Stimulated activated CD8-positive, alpha-beta memory T cell treated with anti-CD3 and anti-CD28 coated beads, Interleukin-15, amount 100 ng/mL, for 1 hour (primary cell): Measurements from ENCODE around the gene RMND1.
"Not testable (repeated sequence)": the region's sequence is repeated elsewhere in the genome, so short reads cannot be mapped to it uniquely, and the experiment has no call there.

Source experiments
- DNase-seq: peaks from one replicate; pipeline ENCODE4 v3.0.0-alpha.2; 2020; ENCODE audit warnings: low read depth

The RMND1 gene

DNA sequence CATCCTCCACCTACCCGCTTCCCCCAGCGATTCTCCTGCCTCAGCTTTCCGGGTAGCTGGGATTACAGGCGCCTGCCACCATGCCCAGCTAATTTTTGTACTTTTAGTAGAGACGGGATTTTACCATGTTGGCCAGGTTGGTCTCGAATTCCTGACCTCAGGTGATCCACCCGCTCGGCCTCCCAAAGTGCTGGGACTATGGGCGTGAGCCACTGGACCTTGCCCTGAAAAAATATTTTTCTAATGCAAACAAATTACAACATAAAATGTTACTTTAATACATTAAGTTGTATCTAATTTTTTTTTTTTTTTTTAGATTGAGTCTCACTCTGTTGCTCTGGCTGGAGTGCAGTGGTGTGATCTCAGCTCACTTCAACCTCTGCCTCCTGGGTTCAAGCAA lies 69.3 kb downstream of the RMND1 start:
- DNase-seq, result not testable (repeated sequence)

- DNase-seq, result no peak
Observed at GRCh38 chr6:151381722-151382121, 70.2 kb downstream of the RMND1 start.

DNA sequence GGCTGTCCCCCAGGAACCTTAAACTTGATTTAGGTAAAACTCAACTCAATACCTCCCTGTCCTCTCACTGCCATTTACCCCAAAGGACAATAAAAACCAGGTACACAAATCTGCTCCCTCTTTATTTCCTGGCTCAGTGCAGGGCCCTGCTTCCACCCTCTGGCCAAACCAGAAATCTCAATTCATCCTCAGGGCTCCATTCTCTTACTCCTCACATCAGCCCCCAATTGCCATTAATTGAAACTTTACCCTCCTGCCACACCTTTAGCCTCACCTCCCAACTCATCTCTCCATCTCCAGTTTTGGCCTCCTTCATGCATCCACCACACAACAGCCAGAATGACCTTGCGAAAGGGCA lies 71.1 kb downstream of the RMND1 start:
- no peak for DNase-seq

DNA sequence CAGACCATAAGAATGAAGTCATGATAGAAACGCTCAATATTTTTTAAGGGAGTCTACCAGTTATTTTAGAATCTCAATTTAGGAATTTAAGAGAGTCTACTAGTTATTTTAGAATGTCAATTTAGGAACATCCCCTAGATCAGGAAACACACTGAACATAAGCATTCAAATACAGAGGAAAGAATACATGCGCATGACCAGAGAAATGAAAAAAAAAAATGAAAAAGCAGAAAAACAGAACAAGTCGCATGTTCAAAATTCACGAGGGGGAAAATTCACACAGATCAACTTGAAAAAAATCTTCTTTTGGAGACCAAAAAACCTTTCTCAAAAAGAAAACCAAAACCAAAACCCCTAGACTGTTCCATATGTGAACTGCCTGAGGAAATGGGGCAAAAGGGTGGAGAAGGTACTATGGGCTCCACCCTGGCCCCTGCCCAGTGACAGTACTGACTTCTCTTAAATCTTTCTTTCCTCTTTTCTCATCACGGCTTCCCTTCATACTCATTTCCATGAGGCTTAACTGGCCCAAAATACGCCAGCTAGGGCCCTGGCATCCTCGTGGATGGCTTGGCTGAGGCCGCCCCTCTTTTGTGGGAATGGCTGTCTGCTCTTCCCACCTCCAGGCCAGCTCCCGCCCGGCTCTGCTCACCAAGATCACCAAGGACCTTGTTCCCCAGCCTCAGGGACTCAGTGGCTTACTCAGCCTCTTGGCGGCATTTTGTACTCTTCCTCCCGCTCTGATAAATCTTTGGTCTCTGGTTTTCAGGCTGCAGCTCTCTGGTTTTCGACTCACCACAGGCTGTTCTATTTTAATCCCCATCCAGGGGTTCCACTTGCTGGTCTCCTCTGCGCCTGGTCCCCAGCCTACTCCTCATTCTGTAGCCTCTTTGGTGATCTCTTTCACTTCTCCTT lies 71.7 kb downstream of the RMND1 start:
- DNase-seq, result no peak

DNA sequence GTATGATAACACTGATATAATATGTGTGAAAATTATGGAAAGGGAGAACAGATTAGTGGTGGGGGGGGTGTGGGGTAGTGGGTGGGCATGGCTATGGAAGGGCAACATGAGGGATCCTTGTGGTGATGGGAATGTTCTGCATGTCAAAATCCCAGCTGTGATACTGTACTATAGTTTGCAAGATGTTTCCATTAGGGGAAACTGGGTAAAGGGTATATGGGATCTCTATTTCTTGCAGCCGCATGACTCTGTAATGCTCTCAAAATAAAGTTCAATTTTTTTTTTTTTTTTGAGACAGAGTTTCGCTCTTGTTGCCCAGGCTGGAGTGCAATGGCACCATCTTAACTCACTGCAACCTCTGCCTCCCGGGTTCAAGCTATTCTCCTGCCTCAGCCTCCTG lies 74.8 kb downstream of the RMND1 start:
- no peak for DNase-seq

- no peak for DNase-seq
Observed at GRCh38 chr6:151376440-151376839, 75.5 kb downstream of the RMND1 start.

GRCh38 chr6:151375833-151376232 lies 76.1 kb downstream of the RMND1 start:
- no peak for DNase-seq

DNA sequence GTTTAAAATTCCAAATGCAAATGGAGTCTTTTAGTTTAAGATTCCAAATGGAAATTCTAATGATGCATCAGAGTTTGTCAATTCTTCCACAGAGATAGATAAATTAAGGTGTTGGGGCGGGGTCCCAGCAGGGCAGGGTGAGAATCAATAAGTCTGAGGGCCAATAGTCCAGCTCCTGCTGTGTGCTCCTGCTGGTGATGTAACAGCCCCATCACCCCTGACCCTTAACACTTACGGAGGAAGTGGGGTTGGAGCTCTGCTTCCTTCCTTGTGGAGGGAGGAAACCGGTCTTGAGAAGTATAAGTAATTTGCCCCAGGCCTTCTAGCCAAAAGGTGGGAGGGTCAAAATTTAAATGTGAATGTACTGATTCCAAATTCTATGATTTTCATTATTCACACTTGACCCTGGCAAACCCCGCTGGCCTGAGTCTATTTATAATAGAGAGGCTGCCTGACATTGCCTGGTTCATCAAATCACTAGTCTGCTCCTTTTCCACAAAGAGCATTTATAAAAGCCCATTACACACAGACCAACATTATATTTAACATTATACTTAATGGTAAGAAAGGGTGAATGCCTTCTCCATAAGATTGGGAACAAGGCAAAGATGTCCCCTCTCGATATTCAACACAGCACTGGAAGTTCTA lies 77.8 kb downstream of the RMND1 start:
- no peak for DNase-seq

GRCh38 chr6:151372164-151372563 lies 79.8 kb downstream of the RMND1 start:
- DNase-seq, result no peak

GRCh38 chr6:151370509-151371078 lies 81.3 kb downstream of the RMND1 start:
- no peak for DNase-seq

GRCh38 chr6:151365233-151365632 lies 86.7 kb downstream of the RMND1 start:
- DNase-seq, result no peak

GRCh38 chr6:151359486-151359885 lies 92.4 kb downstream of the RMND1 start:
- DNase-seq, result no peak

- no peak for DNase-seq
Observed at GRCh38 chr6:151358475-151358874, 93.5 kb downstream of the RMND1 start.

- no peak for DNase-seq
Observed at GRCh38 chr6:151357758-151358436, 94.0 kb downstream of the RMND1 start.

DNA sequence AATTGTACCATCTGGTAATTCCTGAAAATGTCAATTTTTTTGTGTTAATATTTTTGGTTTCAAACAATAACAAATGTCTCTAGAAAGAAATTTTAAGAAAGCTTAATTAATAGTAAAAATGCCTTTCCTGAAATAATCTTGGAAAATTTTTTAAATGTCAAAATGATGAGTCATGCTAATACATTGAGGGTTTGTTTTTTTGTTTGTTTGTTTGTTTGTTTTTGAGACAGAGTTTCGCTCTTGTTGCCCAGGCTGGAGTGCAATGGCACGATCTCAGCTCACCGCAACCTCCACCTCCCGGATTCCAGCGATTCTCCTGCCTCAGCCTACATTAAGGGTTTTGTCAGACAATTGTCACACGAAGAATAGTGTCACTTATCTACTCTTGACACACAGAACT lies 94.9 kb downstream of the RMND1 start:
- DNase-seq, result not testable (repeated sequence)
